Endothelial cell (in vitro differentiated cells): Measurements from ENCODE around the gene EIF4E1B. TPM values are rescaled to one million over a fixed set of nuclear protein-coding genes. Genes with fewer than 3 reads are reported as not detected.

ENCODE experiments used
- DNase-seq: peaks from one replicate; pipeline ENCODE4 v3.0.0; 2021; ENCODE audit warnings: low spot score
- H3K27ac Mint-ChIP-seq: one replicate; pipeline ENCODE4 v1.8.0; 2021; ENCODE audit warnings: mixed read lengths, inconsistent platforms; ENCODE audit not compliant: unreplicated experiment
- H3K27me3 Mint-ChIP-seq: one replicate; pipeline ENCODE4 v1.8.0; 2021; ENCODE audit warnings: mild to moderate bottlenecking, moderate library complexity, mixed read lengths, inconsistent platforms; ENCODE audit not compliant: unreplicated experiment
- H3K36me3 Mint-ChIP-seq: one replicate; pipeline ENCODE4 v1.8.0; 2021; ENCODE audit warnings: mild to moderate bottlenecking, low read depth, mixed read lengths, inconsistent platforms; ENCODE audit not compliant: unreplicated experiment
- H3K4me1 Mint-ChIP-seq: one replicate; pipeline ENCODE4 v1.8.0; 2021; ENCODE audit warnings: mild to moderate bottlenecking, mixed read lengths, inconsistent platforms; ENCODE audit not compliant: unreplicated experiment
- H3K4me3 Mint-ChIP-seq: one replicate; pipeline ENCODE4 v1.8.0; 2021; ENCODE audit warnings: mild to moderate bottlenecking, mixed read lengths, inconsistent platforms; ENCODE audit not compliant: unreplicated experiment
- H3K9me3 Mint-ChIP-seq: one replicate; pipeline ENCODE4 v1.8.0; 2021; ENCODE audit warnings: mixed read lengths, inconsistent platforms; ENCODE audit not compliant: unreplicated experiment
- CTCF ChIP-seq: fragments of 200-600 bp; sonication (generic); IDR thresholded peaks from one replicate; pipeline ENCODE4 v1.5.0; 2021; ENCODE audit warnings: antibody characterized with exemption; ENCODE audit not compliant: unreplicated experiment
- total RNA-seq: library from RNA; stranded (reverse); fragmentation: NEBNext Ultra II Directional; extraction: Animal tissue kit (Norgen Biotek cat#: 25700); gene quantifications from one replicate; pipeline ENCODE4 v1.2.1, GENCODE V29; 2021; ENCODE audit not compliant: unreplicated experiment

EIF4E1B gene
- total RNA-seq, 1 donor from 2014 or later, result 0.54 TPM

DNA sequence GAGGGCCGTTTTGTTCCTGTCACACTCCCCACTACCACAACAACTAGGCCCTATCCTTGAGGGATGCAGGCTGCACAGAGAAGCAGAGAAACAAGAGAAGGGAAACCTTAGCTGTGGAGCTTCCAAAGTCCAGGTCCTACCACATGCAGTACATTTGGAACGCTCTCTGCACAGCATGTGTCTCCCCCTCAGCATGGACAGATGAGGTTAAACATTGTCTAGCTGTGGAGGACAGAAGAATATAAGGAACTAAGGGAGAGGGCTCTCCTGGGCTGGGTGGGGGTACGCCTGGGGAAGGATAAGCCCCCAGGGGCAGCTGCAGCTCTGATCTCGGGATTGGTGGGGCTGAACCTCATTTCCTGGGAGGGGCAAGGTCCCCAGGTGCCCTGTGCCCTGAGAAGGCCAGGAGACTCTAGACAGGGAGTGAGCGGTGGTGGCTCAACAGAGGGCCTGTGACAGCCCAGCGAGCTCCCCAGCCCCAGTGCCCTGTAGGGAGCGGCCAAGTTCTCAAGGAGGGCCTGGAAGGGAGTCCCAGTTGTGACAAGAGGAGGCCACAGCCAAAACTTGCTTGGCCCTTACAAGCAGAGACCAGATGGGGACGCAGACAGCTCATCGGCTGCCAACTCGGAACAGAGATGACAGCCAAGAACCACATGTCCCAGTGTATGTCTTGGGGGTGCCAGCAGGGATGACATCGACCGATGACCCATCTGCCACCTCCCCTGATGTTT is 46.9 kb downstream of the EIF4E1B start:
- no peaks in the 10 kb centered on the region for H3K36me3 Mint-ChIP-seq
- no peak overlapping the region for H3K27ac Mint-ChIP-seq
- DNase-seq, result no peak
- no peaks in the 10 kb centered on the region for H3K9me3 Mint-ChIP-seq
- peaks cover 4% of the 10 kb centered on the region for H3K27me3 Mint-ChIP-seq
- no peak overlapping the region for H3K4me3 Mint-ChIP-seq
- no peaks in the 10 kb centered on the region for H3K4me1 Mint-ChIP-seq
- no peak for TF ChIP-seq CTCF

DNA sequence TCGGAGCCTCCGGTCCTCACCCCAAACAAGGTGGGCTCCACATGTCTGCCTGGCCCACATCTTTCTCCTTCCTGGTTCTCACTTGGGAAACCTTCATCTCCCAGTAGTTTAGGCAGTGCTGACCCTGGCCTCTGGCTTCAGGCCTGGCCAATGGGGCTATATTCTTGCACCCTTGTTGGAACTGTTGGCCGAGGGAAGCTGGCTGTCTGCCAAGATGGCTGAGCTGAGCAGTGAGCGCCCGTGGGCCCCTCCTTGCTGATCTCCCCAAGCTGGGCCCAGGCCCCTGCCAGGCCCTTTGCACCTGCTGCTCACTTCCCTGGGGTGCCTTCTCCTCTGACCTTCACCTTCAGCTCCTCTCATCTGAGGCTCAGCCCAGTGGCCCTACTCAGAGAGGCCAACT is 48.1 kb downstream of the EIF4E1B start:
- H3K27ac Mint-ChIP-seq, result no peak overlapping the region
- no peaks in the 10 kb centered on the region for H3K9me3 Mint-ChIP-seq
- TF ChIP-seq CTCF, result no peak
- DNase-seq, result no peak
- H3K4me1 Mint-ChIP-seq, result no peaks in the 10 kb centered on the region
- H3K36me3 Mint-ChIP-seq, result no peaks in the 10 kb centered on the region
- no peak overlapping the region for H3K4me3 Mint-ChIP-seq
- peaks cover 4% of the 10 kb centered on the region for H3K27me3 Mint-ChIP-seq

DNA sequence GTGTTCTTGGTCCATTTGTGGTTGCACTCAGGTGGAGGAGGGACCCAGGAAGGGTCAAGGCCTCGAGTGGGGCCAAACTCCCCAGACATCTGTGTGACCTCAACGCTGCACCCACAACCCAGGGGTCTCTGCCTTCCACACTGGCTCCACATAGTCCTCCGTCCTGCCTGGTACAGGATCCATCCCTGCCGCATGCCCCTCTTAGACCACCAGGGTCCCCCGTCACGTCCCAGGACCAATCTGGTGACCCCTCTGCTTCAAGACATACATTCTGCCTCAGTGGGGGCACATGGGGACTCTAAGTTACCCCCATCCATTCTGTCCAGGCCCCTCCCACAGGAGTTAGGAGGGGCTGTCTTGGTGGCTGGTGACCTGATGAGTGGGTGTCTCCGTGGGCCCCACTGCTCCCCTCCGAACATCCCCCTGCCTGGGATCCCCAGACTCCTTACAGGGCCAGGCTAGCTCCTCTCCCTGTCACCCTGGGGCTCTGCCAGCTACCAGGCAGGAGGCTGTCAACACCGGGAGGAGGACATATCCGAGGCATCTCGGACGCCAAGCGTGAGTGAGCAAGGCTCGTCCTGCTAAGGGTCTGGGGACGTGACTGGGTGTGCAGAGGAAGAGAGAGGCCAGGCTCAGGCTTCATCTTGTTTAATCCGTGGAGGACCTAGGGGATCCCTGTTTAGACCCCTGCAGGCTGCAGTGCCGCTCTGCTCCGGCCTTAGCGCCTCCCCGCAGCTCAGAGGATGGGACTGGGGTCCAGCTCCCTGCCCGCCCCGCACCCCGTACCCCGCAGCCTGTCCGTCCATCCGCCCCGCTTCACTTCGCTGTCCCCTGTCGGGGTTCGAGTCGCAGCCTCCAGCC is 49.1 kb downstream of the EIF4E1B start:
- Mint-ChIP-seq H3K4me3 (no peak overlapping the region), H3K4me1 (no peaks in the 10 kb centered on the region), H3K27ac (no peak overlapping the region), H3K36me3 (no peaks in the 10 kb centered on the region), H3K27me3 (peaks cover 4% of the 10 kb centered on the region), H3K9me3 (no peaks in the 10 kb centered on the region)
- TF ChIP-seq CTCF, result no peak
- DNase-seq, result no peak

DNA sequence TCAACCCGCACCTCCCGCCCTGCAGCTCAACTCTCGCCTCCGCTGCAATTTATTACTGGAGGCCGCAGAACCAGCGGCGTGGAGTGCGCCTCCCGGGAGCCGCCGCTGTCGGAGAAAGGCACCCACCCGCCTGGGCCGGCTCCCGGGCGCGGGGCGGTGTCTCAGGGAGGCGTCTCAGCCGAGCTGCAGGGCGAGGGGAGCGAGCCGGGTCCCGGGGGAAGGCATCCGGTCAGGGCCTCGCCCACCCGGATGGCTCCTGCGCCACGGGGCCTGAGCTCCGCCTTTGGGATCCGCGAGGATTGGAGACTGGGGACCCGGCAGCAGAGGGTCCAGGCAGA is 49.7 kb downstream of the EIF4E1B start:
- H3K9me3 Mint-ChIP-seq, result no peaks in the 10 kb centered on the region
- H3K4me3 Mint-ChIP-seq, result no peak overlapping the region
- no peak for DNase-seq
- no peak overlapping the region for H3K27ac Mint-ChIP-seq
- no peak for TF ChIP-seq CTCF
- H3K36me3 Mint-ChIP-seq, result no peaks in the 10 kb centered on the region
- no peaks in the 10 kb centered on the region for H3K4me1 Mint-ChIP-seq
- H3K27me3 Mint-ChIP-seq, result peaks cover 4% of the 10 kb centered on the region

DNA sequence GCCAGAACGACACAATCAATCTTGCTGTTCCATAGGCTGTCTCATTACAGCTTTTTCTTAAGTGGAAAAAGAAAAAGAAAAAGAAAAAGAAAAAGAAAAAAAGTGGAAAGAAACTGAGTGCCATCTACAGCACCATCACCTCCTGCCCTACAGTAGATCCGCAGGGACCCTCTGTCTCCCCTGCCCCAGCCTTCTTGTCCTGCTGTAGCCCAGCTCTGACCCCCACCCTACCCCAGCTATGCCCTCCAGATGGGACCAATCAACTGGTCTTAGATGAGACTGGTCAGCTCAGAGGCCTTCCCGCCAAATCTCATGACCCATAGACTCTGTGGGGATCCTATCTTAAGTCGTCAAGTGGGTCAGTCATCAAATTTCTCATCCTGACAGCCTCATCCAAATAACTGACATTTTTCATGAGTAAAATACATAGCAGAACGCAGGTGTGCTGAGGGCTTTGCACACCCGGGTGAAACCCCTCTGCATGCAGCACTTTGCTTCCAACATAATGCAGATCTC is 51.6 kb downstream of the EIF4E1B start:
- H3K27ac Mint-ChIP-seq, result no peak overlapping the region
- H3K36me3 Mint-ChIP-seq, result no peaks in the 10 kb centered on the region
- TF ChIP-seq CTCF, result no peak
- no peaks in the 10 kb centered on the region for H3K9me3 Mint-ChIP-seq
- peaks cover 4% of the 10 kb centered on the region for H3K27me3 Mint-ChIP-seq
- H3K4me3 Mint-ChIP-seq, result no peak overlapping the region
- no peak for DNase-seq
- H3K4me1 Mint-ChIP-seq, result no peaks in the 10 kb centered on the region
